Measurements from ENCODE around the gene HUWE1.

The HUWE1 gene

DNA sequence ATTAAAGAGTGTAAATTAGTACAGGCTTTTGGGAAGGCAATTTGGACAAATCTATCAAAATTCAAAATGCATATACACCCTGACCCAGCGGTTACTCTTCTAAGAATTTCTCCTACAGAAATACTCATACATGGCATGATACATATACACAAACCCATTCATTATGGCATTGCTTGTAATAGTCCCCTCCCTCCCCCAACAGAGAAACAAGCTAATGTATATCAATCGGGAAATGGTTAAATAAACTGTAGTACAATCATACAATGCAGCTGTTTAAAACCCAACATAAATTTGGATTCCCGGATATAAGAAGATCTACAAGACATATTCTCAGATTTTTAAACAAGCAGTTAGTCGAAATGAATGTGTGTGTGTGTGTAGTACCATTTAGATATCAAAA, 808 bp downstream of the HUWE1 start:
- DNase-seq = no peak

GRCh38 chrX:53684415-53685192, 1.9 kb downstream of the HUWE1 start:
- peak in 1 of 2 donors; percentile 61 for DNase-seq

- DNase-seq = peak; percentile 61 to 90
Measured at GRCh38 chrX:53683556-53684414, 2.7 kb downstream of the HUWE1 start.

GRCh38 chrX:53682885-53683555, 3.5 kb downstream of the HUWE1 start:
- DNase-seq = peak in 1 of 2 donors; percentile 25

- DNase-seq = no peak
Measured at GRCh38 chrX:53681661-53682060, 4.9 kb downstream of the HUWE1 start.

DNA sequence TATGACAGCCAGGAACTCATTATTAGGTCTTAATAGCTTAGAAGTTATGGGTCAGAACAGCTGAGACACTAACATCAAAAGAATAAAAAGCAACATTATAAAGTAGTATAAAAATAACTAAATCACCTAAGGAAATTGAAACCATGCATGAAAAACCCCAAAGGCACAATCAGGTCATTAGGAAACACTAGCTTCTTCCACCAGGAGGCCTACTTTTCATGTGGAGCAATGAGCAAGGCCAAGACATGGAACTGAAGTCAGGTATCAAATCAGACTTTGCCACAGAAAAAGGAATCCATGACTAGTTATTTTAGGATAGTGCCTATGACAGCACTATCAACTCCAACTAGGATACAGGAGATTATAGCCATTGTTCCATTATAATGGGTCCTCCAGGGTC, 7.9 kb downstream of the HUWE1 start:
- no peak for DNase-seq

- DNase-seq = no peak
Measured at GRCh38 chrX:53677286-53677685, 9.2 kb downstream of the HUWE1 start.

DNA sequence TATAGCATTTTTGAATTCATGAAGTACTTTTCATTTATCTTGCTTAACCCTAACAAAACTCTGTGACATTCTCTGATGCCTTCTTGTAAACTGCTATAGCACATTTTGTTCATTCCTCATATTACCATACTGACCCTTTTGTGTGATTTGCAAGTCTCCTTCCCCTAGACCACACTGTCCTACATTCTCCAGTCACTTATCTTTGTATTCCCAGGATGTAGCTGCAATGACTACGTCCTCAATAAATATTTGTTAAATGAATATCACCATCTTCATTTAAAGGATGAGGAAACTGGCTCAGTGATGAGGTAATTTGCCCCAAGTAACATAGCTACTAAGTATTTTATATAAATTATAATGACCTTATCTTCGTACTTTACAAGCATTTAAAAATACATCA, 11.9 kb downstream of the HUWE1 start:
- DNase-seq = no peak

DNA sequence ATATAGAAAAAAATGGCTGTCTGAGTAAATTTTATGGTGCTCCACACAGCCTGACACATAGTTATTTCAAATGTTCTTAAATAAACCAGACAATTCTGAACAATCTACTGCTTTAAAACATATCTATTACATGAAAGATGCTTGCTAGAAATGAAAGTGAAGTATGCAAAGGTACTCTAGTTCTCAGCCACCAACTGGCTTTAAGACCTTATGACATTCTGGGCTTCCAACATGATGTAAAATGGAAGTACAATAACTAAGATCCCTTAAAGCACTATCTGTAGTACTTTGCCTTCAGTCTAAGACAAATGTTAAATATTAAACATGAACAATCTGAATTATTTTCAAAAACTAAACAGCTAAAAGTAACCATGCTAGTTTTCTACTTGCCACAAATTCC, 17.3 kb downstream of the HUWE1 start:
- no peak for DNase-seq

DNA sequence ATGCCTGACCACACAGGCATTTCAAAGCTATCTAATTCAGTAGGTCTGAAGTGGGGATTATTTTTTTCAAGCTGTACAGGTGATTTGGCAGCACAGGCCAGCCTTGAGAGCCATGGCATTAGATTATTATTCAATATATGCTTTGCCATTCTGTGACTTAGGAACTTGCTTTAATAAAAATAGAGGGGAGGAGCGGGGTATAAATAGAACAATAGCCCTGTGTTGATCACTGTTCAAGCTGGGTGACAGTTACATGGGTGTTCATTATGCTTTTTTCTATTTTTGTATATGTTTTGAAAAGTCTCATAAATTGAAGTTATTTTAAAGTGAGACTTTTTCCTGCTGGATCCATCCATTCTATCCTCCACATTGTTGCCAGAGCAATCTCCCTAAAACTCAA, 20.3 kb downstream of the HUWE1 start:
- DNase-seq = no peak

DNA sequence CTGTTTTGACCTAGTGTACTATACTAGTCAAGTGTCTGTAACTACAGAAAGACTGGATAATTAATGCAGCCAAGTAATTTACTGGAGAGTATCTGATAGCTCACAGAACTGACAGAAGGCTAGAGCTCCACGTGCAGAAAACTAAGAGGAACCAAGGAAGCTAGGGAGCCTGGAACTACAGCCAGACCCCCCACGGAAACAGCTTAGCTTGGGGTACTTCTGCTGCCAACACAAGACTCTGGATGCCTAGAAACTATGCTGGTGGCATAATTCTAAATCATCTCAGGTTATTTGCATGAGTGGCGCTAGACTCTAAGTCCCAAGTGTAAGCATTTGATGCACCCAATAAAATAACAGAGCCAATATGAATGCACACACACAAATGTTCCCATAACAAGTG, 26.5 kb downstream of the HUWE1 start:
- no peak for DNase-seq

GRCh38 chrX:53659039-53659438, 27.5 kb downstream of the HUWE1 start:
- no peak for DNase-seq

- DNase-seq = no peak
Measured at GRCh38 chrX:53656845-53657244, 29.7 kb downstream of the HUWE1 start.

- no peak for DNase-seq
Measured at GRCh38 chrX:53654376-53654775, 32.1 kb downstream of the HUWE1 start.

- DNase-seq = no peak
Measured at GRCh38 chrX:53644751-53645150, 41.8 kb downstream of the HUWE1 start.

DNA sequence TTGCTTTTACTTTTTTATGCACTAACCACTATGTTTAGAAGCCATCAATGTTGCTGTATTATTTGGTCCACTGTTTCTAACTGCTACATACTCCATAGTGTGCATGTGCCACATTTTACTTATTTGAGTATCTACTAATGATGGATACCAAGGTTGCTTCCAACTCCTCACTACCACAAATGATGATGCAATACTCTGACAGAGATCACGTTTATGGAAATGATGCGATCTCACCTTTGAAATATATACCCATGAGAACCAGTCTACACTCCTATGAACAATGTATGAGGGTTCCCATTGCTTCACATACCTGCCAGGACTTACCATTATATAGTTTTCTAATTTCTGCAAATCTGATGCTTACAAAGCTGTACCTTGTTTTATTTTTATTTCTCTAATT, 44.2 kb downstream of the HUWE1 start:
- DNase-seq = no peak

GRCh38 chrX:53639257-53639656, 47.3 kb downstream of the HUWE1 start:
- DNase-seq = no peak

- DNase-seq = no peak
Measured at GRCh38 chrX:53637479-53637878, 49.0 kb downstream of the HUWE1 start.

DNA sequence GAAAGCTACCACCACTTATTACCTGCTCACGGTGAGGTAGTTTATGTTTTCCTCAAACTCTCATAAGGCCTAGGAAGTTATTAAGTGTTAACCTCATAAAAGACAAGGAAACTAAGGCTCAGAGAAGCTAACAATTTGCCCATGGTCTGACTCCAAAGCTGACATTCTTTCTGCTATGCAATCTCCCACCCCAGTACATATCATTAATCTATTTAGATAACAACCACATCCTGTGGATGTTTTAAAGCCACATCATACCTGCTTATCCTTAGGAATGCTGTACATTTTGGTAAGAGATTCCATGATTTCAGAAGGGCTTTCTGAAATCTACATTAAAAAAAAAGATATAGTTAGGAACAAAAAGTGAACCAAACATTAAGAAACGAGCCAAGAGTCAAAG, 55.4 kb downstream of the HUWE1 start:
- DNase-seq = no peak

DNA sequence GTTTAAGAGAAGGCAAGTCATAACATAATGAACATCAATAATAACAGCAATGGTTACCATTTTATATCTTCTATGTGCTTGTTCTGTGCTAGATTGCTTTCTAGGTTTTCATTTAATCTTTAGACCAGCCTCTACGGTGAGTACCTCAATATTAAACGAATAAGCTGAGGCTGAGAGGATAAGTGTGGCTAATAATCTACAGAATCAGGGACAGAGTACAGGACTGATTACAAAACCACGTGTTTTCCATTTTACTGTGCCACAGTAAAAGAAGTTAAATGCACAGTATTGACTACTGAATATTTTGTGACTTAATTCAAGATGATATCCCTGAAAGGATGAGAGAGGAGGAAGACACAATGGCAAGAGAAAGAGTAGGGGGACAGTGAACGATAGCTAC, 56.3 kb downstream of the HUWE1 start:
- no peak for DNase-seq

DNA sequence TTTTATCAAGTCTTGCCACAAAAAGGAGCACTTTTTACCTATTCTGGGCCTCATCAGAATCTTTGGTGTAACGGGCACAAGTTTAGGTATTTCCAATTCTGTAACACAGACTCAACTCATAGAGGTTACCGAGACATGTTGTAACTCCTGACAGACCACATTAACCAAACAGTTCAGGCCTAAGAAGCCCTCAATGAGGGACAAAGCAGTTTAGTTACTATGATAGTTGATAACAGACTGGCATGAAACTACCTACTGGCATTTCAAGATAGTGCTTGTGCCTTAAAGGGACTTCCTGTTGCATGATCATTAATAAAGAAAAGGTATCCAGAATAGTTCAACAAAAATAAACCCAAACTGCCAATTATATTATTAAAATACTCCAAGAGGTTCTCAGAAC, 64.1 kb downstream of the HUWE1 start:
- no peak for DNase-seq

DNA sequence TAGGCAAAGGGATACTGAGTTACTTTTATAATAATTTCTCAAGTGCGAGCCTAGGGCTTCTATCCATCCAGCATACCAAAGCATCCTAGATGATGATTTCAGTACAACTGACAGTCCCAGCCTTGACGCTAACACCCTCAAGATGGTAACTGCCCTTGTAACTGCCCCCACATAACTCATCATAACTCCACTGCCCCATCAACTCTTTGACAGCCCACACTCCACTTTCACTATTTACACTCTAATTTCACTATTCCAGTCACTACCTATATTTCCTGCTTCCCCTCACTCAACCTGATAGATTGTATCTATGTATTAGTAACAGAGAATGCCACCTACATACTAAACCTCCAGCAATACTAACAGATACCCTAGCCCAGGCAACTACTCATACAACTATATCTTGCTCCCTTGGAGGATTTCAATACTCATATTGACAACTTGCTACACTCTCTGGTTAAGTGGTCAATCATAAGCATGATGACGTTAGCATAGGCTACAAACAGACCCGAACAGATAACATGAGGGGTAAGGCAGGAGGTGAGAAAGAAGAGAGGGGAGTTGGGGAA, 65.0 kb downstream of the HUWE1 start:
- DNase-seq = no peak

- DNase-seq = no peak
Measured at GRCh38 chrX:53616946-53617345, 69.6 kb downstream of the HUWE1 start.

Measured in bone marrow (tissue), 2 donors.